HFFc6 (cell line): ENCODE results near the gene MARCHF3. TPM values are rescaled to one million over a fixed set of nuclear protein-coding genes. Genes with fewer than 3 reads are reported as not detected.
"Not testable (repeated sequence)": the region's sequence is repeated elsewhere in the genome, so short reads cannot be mapped to it uniquely, and the experiment has no call there.

Source experiments
- DNase-seq: peaks from one replicate; pipeline ENCODE4 v3.0.0-alpha.2; 2018
- H3K27ac Mint-ChIP-seq: 2 replicates; pipeline ENCODE4 v1.8.0; 2020; ENCODE audit warnings: mild to moderate bottlenecking, mixed read lengths
- H3K27me3 Mint-ChIP-seq: 2 replicates; pipeline ENCODE4 v1.8.0; 2021; ENCODE audit warnings: mild to moderate bottlenecking, moderate library complexity, mixed read lengths; ENCODE audit not compliant: insufficient read depth
- H3K36me3 Mint-ChIP-seq: 2 replicates; pipeline ENCODE4 v1.8.0; 2021; ENCODE audit warnings: low read depth, mixed read lengths
- H3K4me1 Mint-ChIP-seq: 2 replicates; pipeline ENCODE4 v1.8.0; 2020; ENCODE audit warnings: low read depth, mixed read lengths
- H3K4me3 Mint-ChIP-seq: 2 replicates; pipeline ENCODE4 v1.8.0; 2020; ENCODE audit warnings: mild to moderate bottlenecking, moderate library complexity, mixed read lengths
- H3K9me3 Mint-ChIP-seq: 2 replicates; pipeline ENCODE4 v1.8.0; 2020; ENCODE audit warnings: mild to moderate bottlenecking, mixed read lengths
- total RNA-seq, 6 experiments: library from RNA; stranded (reverse); fragmentation: NEBNext Ultra II Directional; extraction: Animal tissue kit (Norgen Biotek cat#: 25700); gene quantifications; 2 replicates in 1 of 6; 3 replicates in 5 of 6; pipeline ENCODE4 v1.2.3, GENCODE V29; 2021
- TF ChIP-seq, protein P1 (sequence below): fragments of 200-600 bp; sonication (generic); IDR thresholded peaks from 2 replicates; pipeline ENCODE4 v1.5.0; 2021; ENCODE audit warnings: antibody characterized with exemption, mild to moderate bottlenecking

MARCHF3 gene
- total RNA-seq, 6 experiments from 2014 or later: 12.3 to 17.8 (median 13.3) TPM

DNA sequence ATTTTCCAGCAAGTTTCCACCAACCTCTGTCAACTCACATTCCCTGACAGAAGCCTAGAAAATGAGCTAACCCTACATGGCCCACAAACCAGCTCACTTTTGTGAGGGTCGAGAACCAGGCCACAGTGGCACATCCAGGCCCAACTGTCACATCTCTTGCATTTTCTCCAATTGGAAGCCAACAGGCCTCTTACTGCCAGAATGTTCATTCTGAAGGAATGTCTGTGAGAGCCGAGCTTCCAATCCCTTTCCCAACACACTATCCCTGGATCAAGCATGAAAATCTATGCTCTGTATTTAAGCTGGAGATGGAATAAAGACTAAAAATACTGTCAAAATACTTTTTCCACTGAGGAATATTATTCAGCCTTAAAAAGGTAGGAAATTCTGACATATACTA is 20.0 kb downstream of the MARCHF3 start:
- TF ChIP-seq, protein P1, sequence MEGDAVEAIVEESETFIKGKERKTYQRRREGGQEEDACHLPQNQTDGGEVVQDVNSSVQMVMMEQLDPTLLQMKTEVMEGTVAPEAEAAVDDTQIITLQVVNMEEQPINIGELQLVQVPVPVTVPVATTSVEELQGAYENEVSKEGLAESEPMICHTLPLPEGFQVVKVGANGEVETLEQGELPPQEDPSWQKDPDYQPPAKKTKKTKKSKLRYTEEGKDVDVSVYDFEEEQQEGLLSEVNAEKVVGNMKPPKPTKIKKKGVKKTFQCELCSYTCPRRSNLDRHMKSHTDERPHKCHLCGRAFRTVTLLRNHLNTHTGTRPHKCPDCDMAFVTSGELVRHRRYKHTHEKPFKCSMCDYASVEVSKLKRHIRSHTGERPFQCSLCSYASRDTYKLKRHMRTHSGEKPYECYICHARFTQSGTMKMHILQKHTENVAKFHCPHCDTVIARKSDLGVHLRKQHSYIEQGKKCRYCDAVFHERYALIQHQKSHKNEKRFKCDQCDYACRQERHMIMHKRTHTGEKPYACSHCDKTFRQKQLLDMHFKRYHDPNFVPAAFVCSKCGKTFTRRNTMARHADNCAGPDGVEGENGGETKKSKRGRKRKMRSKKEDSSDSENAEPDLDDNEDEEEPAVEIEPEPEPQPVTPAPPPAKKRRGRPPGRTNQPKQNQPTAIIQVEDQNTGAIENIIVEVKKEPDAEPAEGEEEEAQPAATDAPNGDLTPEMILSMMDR: no peak
- H3K9me3 Mint-ChIP-seq: no peaks in the 10 kb centered on the region
- H3K36me3 Mint-ChIP-seq: no peaks in the 10 kb centered on the region
- no peaks in the 10 kb centered on the region for H3K27me3 Mint-ChIP-seq
- peaks cover 72% of the 10 kb centered on the region for H3K4me1 Mint-ChIP-seq
- DNase-seq: no peak
- H3K4me3 Mint-ChIP-seq: peak overlapping the region; percentile 35
- peak overlapping the region; percentile 78 for H3K27ac Mint-ChIP-seq

DNA sequence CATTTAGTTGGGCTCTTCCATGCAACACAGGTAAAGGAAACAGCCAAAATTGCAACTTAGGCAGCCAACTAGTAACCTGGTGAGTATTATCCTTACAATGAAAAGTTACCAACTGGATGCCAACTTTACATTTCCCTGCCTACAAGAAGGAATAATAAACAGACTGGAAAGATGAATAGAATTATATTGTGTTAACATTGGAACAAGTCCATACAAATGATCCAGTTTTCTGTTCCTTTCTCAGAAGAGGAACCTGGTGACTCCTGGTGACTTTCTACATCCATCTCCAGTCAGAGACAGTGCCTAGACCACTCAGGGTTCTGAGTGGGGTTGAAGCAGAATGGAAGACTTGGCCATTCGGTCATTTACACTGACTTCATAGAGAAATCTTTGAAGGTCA is 20.6 kb downstream of the MARCHF3 start:
- H3K4me3 Mint-ChIP-seq: no peak overlapping the region
- H3K27me3 Mint-ChIP-seq: no peaks in the 10 kb centered on the region
- peak overlapping the region; percentile 78 for H3K27ac Mint-ChIP-seq
- H3K36me3 Mint-ChIP-seq: no peaks in the 10 kb centered on the region
- TF ChIP-seq, protein P1: no peak
- H3K4me1 Mint-ChIP-seq: peaks cover 66% of the 10 kb centered on the region
- H3K9me3 Mint-ChIP-seq: no peaks in the 10 kb centered on the region
- DNase-seq: no peak

DNA sequence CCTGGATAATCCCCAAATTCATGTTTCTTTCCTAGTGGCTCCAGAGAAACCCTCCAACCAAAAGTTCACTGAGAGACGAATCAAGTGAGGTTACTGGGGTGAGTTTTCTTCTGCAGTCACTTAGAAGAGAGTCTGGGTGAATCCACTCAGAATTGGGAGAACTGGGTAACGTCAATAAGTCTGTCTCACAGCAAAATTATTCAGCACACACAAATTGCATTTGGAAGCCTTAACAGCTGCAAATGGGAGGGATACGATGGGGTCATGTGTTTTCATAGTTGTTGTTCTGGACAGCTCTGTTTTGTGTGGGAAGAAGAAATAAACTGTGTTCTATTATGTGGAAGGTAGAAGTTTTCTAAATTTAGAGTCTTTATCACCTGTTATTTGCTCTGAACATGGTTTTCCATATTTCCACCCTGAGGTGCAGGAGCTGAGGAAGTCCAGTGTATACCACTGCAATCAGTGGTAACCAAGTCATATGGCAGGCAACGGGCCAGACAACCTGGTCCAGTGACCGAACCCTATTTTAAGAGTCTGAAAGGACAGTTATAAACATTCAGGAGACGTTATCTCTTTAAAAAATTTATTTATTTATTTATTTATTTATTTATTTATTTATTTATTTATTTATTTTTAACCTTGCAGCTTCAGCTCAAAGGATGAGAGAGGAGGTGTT is 21.9 kb downstream of the MARCHF3 start:
- Mint-ChIP-seq H3K4me1 (peaks cover 62% of the 10 kb centered on the region), H3K36me3 (no peaks in the 10 kb centered on the region), H3K4me3 (no peak overlapping the region), H3K27ac (no peak overlapping the region), H3K9me3 (no peaks in the 10 kb centered on the region), H3K27me3 (no peaks in the 10 kb centered on the region)
- no peak for DNase-seq
- TF ChIP-seq, protein P1: no peak

DNA sequence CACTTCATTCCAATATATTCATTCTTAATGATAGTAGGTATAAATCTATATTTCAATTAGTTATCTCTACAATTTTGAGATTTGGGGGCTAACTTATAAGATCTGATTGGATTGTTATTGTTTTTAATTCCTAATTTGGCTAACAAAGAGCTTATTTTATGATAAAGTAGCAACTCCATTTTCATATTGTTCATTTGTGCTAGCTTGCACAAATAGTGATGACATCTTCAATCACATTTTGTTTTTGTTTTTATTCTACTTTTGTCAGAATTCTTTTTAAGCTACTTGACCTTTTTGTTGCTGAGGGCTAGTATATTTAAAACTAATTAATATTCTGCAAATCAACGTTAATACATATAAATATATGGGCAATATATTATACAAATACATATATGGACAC is 22.8 kb downstream of the MARCHF3 start:
- H3K4me3 Mint-ChIP-seq: no peak overlapping the region
- H3K27me3 Mint-ChIP-seq: no peaks in the 10 kb centered on the region
- no peak for DNase-seq
- peaks cover 59% of the 10 kb centered on the region for H3K4me1 Mint-ChIP-seq
- no peaks in the 10 kb centered on the region for H3K9me3 Mint-ChIP-seq
- H3K27ac Mint-ChIP-seq: no peak overlapping the region
- peaks cover 5% of the 10 kb centered on the region for H3K36me3 Mint-ChIP-seq
- TF ChIP-seq, protein P1: no peak

DNA sequence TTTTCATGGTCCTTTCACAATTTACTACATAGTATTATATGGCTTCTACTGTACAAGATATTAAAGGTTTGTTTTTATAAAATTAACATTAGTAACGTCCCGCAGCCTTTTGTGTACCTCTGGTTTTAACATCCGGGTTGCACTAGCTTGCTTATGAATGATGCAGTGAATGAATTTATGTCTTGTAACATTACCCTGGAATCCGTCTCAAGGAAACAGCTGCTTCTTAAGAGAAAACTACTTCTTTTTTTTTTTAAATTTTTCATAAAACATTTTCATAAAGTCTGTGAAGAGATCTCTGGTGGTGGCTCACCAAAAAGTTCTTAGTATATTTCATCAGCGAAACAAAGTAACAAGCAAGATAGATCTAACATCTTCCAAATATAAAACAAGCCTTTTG is 23.6 kb downstream of the MARCHF3 start:
- no peaks in the 10 kb centered on the region for H3K27me3 Mint-ChIP-seq
- no peaks in the 10 kb centered on the region for H3K9me3 Mint-ChIP-seq
- DNase-seq: no peak
- peak overlapping the region; percentile 5; the same call in 1 of the 2 replicates for H3K27ac Mint-ChIP-seq
- peaks cover 6% of the 10 kb centered on the region for H3K36me3 Mint-ChIP-seq
- H3K4me3 Mint-ChIP-seq: no peak overlapping the region
- TF ChIP-seq, protein P1: no peak
- H3K4me1 Mint-ChIP-seq: peaks cover 59% of the 10 kb centered on the region

DNA sequence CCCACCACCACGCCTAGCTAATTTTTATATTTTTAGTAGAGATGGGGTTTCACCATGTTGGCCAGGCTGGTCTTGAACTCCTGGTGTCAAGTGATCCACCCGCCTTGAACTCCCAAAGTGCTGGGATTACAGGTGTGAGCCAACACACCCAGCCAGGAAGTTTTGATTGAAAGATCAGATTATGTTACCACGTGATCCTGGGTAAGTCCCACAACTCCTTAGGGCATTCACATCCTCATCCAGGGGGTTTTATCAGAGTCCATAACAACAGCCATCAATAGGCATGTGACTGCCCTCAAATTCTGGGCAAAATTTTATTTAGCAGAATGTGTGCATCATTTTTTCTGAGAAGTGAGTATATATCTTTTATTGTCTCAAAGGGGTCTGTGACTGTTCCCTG is 25.1 kb downstream of the MARCHF3 start:
- not testable (repeated sequence) for H3K9me3 Mint-ChIP-seq, H3K27ac Mint-ChIP-seq, H3K4me3 Mint-ChIP-seq, H3K36me3 Mint-ChIP-seq, DNase-seq, H3K27me3 Mint-ChIP-seq
- H3K4me1 Mint-ChIP-seq: peaks cover 52% of the 10 kb centered on the region
